Liver (tissue), 9 donors: ENCODE results near the gene HOXD8. TPM values are rescaled to one million over a fixed set of nuclear protein-coding genes. Genes with fewer than 3 reads are reported as not detected.

Experiments
- DNase-seq: peaks from one replicate; pipeline ENCODE4 v3.0.0-alpha.2; 2017; ENCODE audit warnings: low spot score
- H3K27ac ChIP-seq, 2 donors: one replicate each; pipeline ENCODE4 v1.7.0; 2013; ENCODE audit warnings: inconsistent platforms in 2 of 2, low read length in 2 of 2, control low read depth in 1 of 2, low read depth in 1 of 2, mild to moderate bottlenecking in 1 of 2
- H3K27me3 ChIP-seq, 4 donors: one replicate each; pipeline versions ENCODE4 v1.6.1 to v1.7.0; 2013; ENCODE audit warnings: low read length in 3 of 4, inconsistent platforms in 1 of 4, mild to moderate bottlenecking in 1 of 4, moderate library complexity in 1 of 4; ENCODE audit not compliant: control insufficient read depth in 4 of 4, insufficient read depth in 4 of 4
- H3K36me3 ChIP-seq, 4 donors: one replicate each; pipeline versions ENCODE4 v1.6.1 to v1.7.0; 2013; ENCODE audit warnings: low read length in 3 of 4, mild to moderate bottlenecking in 3 of 4, low read depth in 1 of 4, moderate library complexity in 1 of 4; ENCODE audit not compliant: control insufficient read depth in 4 of 4, insufficient read depth in 3 of 4
- H3K4me1 ChIP-seq, 4 donors: one replicate each; pipeline versions ENCODE4 v1.6.1 to v1.7.0; 2013; ENCODE audit warnings: low read length in 3 of 4, mild to moderate bottlenecking in 3 of 4, moderate library complexity in 1 of 4; ENCODE audit not compliant: control insufficient read depth in 4 of 4, insufficient read depth in 4 of 4
- H3K4me3 ChIP-seq, 3 donors: one replicate each; pipeline versions ENCODE4 v1.6.1 to v1.7.0; 2013; ENCODE audit warnings: low read length in 3 of 3, control low read depth in 1 of 3, low read depth in 1 of 3, mild to moderate bottlenecking in 1 of 3
- H3K9ac ChIP-seq, 2 donors: one replicate each; pipeline ENCODE4 v1.7.0; 2013; ENCODE audit warnings: low read length in 2 of 2, mild to moderate bottlenecking in 2 of 2, moderate library complexity in 2 of 2, control low read depth in 1 of 2, low read depth in 1 of 2
- H3K9me3 ChIP-seq, 4 donors: one replicate each; pipeline versions ENCODE4 v1.6.1 to v1.7.0; 2013; ENCODE audit warnings: low read length in 3 of 4; ENCODE audit not compliant: control insufficient read depth in 4 of 4
- CTCF ChIP-seq: fragments of 150-350 bp; IDR thresholded peaks from 2 replicates; pipeline ENCODE4 v1.5.1; 2017; ENCODE audit warnings: improper control_type of control experiment, low read depth, low read length; ENCODE audit not compliant: missing input control
- FOXA1 ChIP-seq: IDR thresholded peaks from 2 replicates; pipeline ENCODE4 v1.6.1; 2016; ENCODE audit warnings: antibody characterized with exemption
- FOXA2 ChIP-seq: IDR thresholded peaks from 2 replicates; pipeline ENCODE4 v1.6.1; 2016; ENCODE audit warnings: antibody characterized with exemption
- GABPA ChIP-seq, 2 donors: IDR thresholded peaks in 1 of 2; conservative IDR thresholded peaks in 1 of 2; 2 replicates each; pipeline ENCODE4 v1.6.1; 2016; ENCODE audit warnings: antibody characterized with exemption in 2 of 2, mild to moderate bottlenecking in 1 of 2, moderate library complexity in 1 of 2
- HNF4A ChIP-seq, 2 donors: conservative IDR thresholded peaks; 2 replicates each; pipeline ENCODE4 v1.6.1; 2016; ENCODE audit warnings: antibody characterized with exemption in 2 of 2, mild to moderate bottlenecking in 2 of 2
- HNF4G ChIP-seq: IDR thresholded peaks from 2 replicates; pipeline ENCODE4 v1.6.1; 2016; ENCODE audit warnings: antibody characterized with exemption
- JUND ChIP-seq, 2 donors: IDR thresholded peaks; 2 replicates each; pipeline ENCODE4 v1.6.1; 2016; ENCODE audit warnings: antibody characterized with exemption in 2 of 2
- MAX ChIP-seq: IDR thresholded peaks from 2 replicates; pipeline ENCODE4 v1.6.1; 2016; ENCODE audit warnings: antibody characterized with exemption
- RAD21 ChIP-seq, 2 donors: IDR thresholded peaks; 2 replicates each; pipeline ENCODE4 v1.6.1; 2016; ENCODE audit warnings: antibody characterized with exemption in 2 of 2, mild to moderate bottlenecking in 2 of 2
- REST ChIP-seq: IDR thresholded peaks from 2 replicates; pipeline ENCODE4 v1.6.1; 2016; ENCODE audit warnings: antibody characterized with exemption, mild to moderate bottlenecking
- SP1 ChIP-seq: IDR thresholded peaks from 2 replicates; pipeline ENCODE4 v1.6.1; 2018; ENCODE audit warnings: antibody characterized with exemption, mild to moderate bottlenecking
- TAF1 ChIP-seq: conservative IDR thresholded peaks from 2 replicates; pipeline ENCODE4 v1.6.1; 2016; ENCODE audit warnings: antibody characterized with exemption, mild to moderate bottlenecking
- YY1 ChIP-seq: IDR thresholded peaks from 2 replicates; pipeline ENCODE4 v1.6.1; 2016; ENCODE audit warnings: antibody characterized with exemption, mild to moderate bottlenecking
- WGBS: extraction: QIAGEN DNeasy Blood & Tissue Kit; methylation state at CpG from one replicate; pipeline ENCODE4 v1.1.7; 2013; 5-methylcytosine and 5-hydroxymethylcytosine counted together
- polyA plus RNA-seq, 2 donors: library from polyadenylated mRNA; stranded (reverse) in 1 of 2; unstranded in 1 of 2; fragments of 200-250 nt in 1 of 2; fragments of >200 nt in 1 of 2; fragmentation: Nextera tagmentation in 1 of 2; extraction: Ambion mirVana in 1 of 2; gene quantifications; one replicate each; pipeline versions ENCODE4 v1.2.1 to v1.2.3, GENCODE V29; 2013 to 2015
- total RNA-seq, 2 donors: library from RNA; depleted of rRNA; stranded (reverse); fragments of >200 nt; gene quantifications; one replicate each; pipeline ENCODE4 v1.2.3, GENCODE V29; 2014
- donor health status: healthy.
- donor health status: healthy.
- donor health status: healthy.
- donor health status: healthy.
- donor health status: healthy.

Gene HOXD8
- total and polyA plus RNA-seq, 4 donors = 0.06 to 0.19 (median 0.08) TPM; not detected in 1

- Histone ChIP-seq H3K9ac (no peak within 1 kb of the TSS), H3K27ac (no peak within 1 kb of the TSS), H3K27me3 (peaks cover 8 to 47% (median 22%) of the 10 kb centered on the region in 4 donors), H3K4me3 (no peak within 1 kb of the TSS), H3K36me3 (no peaks in the 10 kb centered on the region), H3K4me1 (peaks cover 0 to 8% (median 7%) of the 10 kb centered on the region in 4 donors), H3K9me3 (no peaks in the 10 kb centered on the region)
- TF ChIP-seq FOXA2 (no peak), TAF1 (no peak), JUND (IDR thresholded peaks at IDR 0.05) (no peak), HNF4G (no peak), HNF4A (conservative IDR thresholded peaks at IDR 0.05) (no peak), SP1 (no peak), MAX (no peak), RAD21 (IDR thresholded peaks at IDR 0.05) (no peak), FOXA1 (no peak), YY1 (no peak), REST (no peak), CTCF (no peak), GABPA (IDR thresholded peaks at IDR 0.05 in 1 of 2, conservative IDR thresholded peaks at IDR 0.05 in 1 of 2) (no peak)
- 13% methylated on average over 55 of the region's 55 CpGs for WGBS
- DNase-seq = no peak
These were observed 22.2 kb downstream of the HOXD8 start, which contains the start of gene HOXD4 for GRCh38 chr2:176151442-176152287. Gene HOXD4, plus strand, starts transcription at chr2:176151550. Its CDS starts 84 bp downstream, at chr2:176151634.

- Histone ChIP-seq H3K36me3 (no peaks in the 10 kb centered on the region), H3K9me3 (peaks cover 0 to 2% (median 0%) of the 10 kb centered on the region in 4 donors), H3K9ac (no peak overlapping the region), H3K27me3 (peaks cover 6 to 42% (median 21%) of the 10 kb centered on the region in 4 donors), H3K27ac (no peak overlapping the region), H3K4me1 (peaks cover 0 to 12% (median 8%) of the 10 kb centered on the region in 4 donors), H3K4me3 (no peak overlapping the region)
- WGBS = 15% methylated on average over 48 of the region's 48 CpGs
- no peak for TF ChIP-seq MAX
- TF ChIP-seq YY1 = no peak
- DNase-seq = no peak
These were observed 23.1 kb downstream of the HOXD8 start for GRCh38 chr2:176152350-176153181.
